HCT116 (cell line): ENCODE results near the gene TBC1D8. TPM values are rescaled to one million over a fixed set of nuclear protein-coding genes. Genes with fewer than 3 reads are reported as not detected.

Experiments
- ATAC-seq: fragments of 200-7000 bp; cut with Tn5 transposase; 2 replicates; pipeline ENCODE4 v1.9.1; 2020; ENCODE audit warnings: mild to moderate bottlenecking, moderate library complexity
- BruUV-seq: library from RNA; stranded (reverse); fragments of 400-500 nt; replicated peaks from 2 replicates; lab custom pipeline; 2021; lab: Mats Ljungman, UMichigan
- CTCF ChIA-PET: fragments of 300-600 bp; sonication (Branson Sonifier 250); formaldehyde crosslinking; loops from one replicate; lab custom pipeline; 2021; ENCODE audit warnings: antibody characterized with exemption; lab: Charles Lee
- POLR2A ChIA-PET: fragments of 300-600, 350-600 bp; sonication (Branson Sonifier 250); formaldehyde crosslinking; loops from one replicate; lab custom pipeline; 2021; ENCODE audit warnings: antibody characterized with exemption; lab: Charles Lee
- RAD21 ChIA-PET, 2 experiments: fragments of 300-600 bp; sonication (Branson Sonifier 250); formaldehyde crosslinking; loops; one replicate each; lab custom pipeline; 2023; ENCODE audit warnings: low total read pairs in 2 of 2; ENCODE audit not compliant: uncharacterized antibody in 2 of 2, unreplicated experiment in 2 of 2, low non-redundant PET in 1 of 2; lab: Charles Lee
- DNase-seq: peaks from one replicate; pipeline ENCODE4 v3.0.0-alpha.2; 2010; ENCODE audit warnings: low read depth, low spot score
- H2AFZ ChIP-seq: fragments of 200-600 bp; shearing (Covaris generic), sonication (generic); 2 replicates; pipeline ENCODE4 v1.6.1; 2017; ENCODE audit warnings: low read depth, mixed run types, mixed read lengths, antibody characterized with exemption, low read length; ENCODE audit not compliant: poor library complexity, severe bottlenecking
- H3K27ac ChIP-seq: 2 replicates; pipeline ENCODE4 v1.5.1; 2012; ENCODE audit warnings: low read depth, low read length
- H3K27me3 ChIP-seq: fragments of 200-600 bp; sonication (generic); 2 replicates; pipeline ENCODE4 v1.6.1; 2016; ENCODE audit warnings: mixed run types, low read length, mixed read lengths; ENCODE audit not compliant: insufficient read depth
- H3K36me3 ChIP-seq, 2 experiments: fragments of 200-500 bp in 1 of 2; fragments of 200-600 bp in 1 of 2; sonication (Bioruptor generic) in 1 of 2; sonication (generic) in 1 of 2; 2 replicates each; pipeline versions ENCODE4 v1.5.1 to v1.6.1; 2014 to 2016; ENCODE audit warnings: low read length in 2 of 2, inconsistent platforms in 1 of 2, mixed read lengths in 1 of 2, mixed run types in 1 of 2; ENCODE audit not compliant: insufficient read depth in 2 of 2, control insufficient read depth in 1 of 2
- H3K4me1 ChIP-seq, 2 experiments: fragments of 200-600 bp in 1 of 2; sonication (generic) in 1 of 2; 2 replicates each; pipeline versions ENCODE4 v1.5.1 to v1.6.1; 2012 to 2017; ENCODE audit warnings: low read length in 2 of 2, inconsistent platforms in 1 of 2, mild to moderate bottlenecking in 1 of 2, mixed read lengths in 1 of 2, mixed run types in 1 of 2, moderate library complexity in 1 of 2; ENCODE audit not compliant: insufficient read depth in 2 of 2, control insufficient read depth in 1 of 2
- H3K4me2 ChIP-seq: fragments of 200-600 bp; sonication (generic); 2 replicates; pipeline ENCODE4 v1.6.1; 2017; ENCODE audit warnings: mixed run types, low read length, mixed read lengths
- H3K4me3 ChIP-seq, 2 experiments: fragments of 200-600 bp in 1 of 2; sonication (generic) in 1 of 2; replicated peaks in 1 of 2; 2 replicates each; pipeline ENCODE4 v1.5.1; 2011 to 2016; ENCODE audit warnings: low read length in 2 of 2, control low read depth in 1 of 2, low read depth in 1 of 2, mild to moderate bottlenecking in 1 of 2, mixed read lengths in 1 of 2, mixed run types in 1 of 2
- H3K79me2 ChIP-seq: fragments of 200-600 bp; sonication (generic); 2 replicates; pipeline ENCODE4 v1.6.1; 2017; ENCODE audit warnings: mild to moderate bottlenecking, mixed run types, low read length, moderate library complexity, mixed read lengths; ENCODE audit not compliant: insufficient read depth
- H3K9ac ChIP-seq: fragments of 200-600 bp; sonication (generic); 2 replicates; pipeline ENCODE4 v1.6.1; 2016; ENCODE audit warnings: low read length, mixed read lengths
- H3K9me2 ChIP-seq: fragments of 200-600 bp; sonication (generic), shearing (Covaris generic); 2 replicates; pipeline ENCODE4 v1.6.1; 2017; ENCODE audit warnings: mixed run types, mild to moderate bottlenecking, moderate library complexity; ENCODE audit not compliant: insufficient read depth
- H3K9me3 ChIP-seq, 2 experiments: fragments of 200-500 bp in 1 of 2; fragments of 200-600 bp in 1 of 2; sonication (Bioruptor generic) in 1 of 2; sonication (generic) in 1 of 2; 2 replicates each; pipeline ENCODE4 v1.6.1; 2014 to 2017; ENCODE audit warnings: low read length in 2 of 2, mixed read lengths in 2 of 2, inconsistent platforms in 1 of 2, low read depth in 1 of 2, mild to moderate bottlenecking in 1 of 2, mixed run types in 1 of 2, moderate library complexity in 1 of 2; ENCODE audit not compliant: control insufficient read depth in 1 of 2, insufficient read depth in 1 of 2
- H4K20me1 ChIP-seq: fragments of 200-600 bp; sonication (generic), shearing (Covaris generic); 2 replicates; pipeline ENCODE4 v1.6.1; 2017; ENCODE audit warnings: mixed run types, mild to moderate bottlenecking, moderate library complexity; ENCODE audit not compliant: insufficient read depth
- CEBPB ChIP-seq: IDR thresholded peaks from 2 replicates; pipeline ENCODE4 v1.6.1; 2012; ENCODE audit warnings: low read depth
- FOSL1 ChIP-seq: IDR thresholded peaks from 2 replicates; pipeline ENCODE4 v1.6.1; 2012; ENCODE audit warnings: low read depth
- JUND ChIP-seq: IDR thresholded peaks from 2 replicates; pipeline ENCODE4 v1.6.1; 2012
- SP1 ChIP-seq: IDR thresholded peaks from 2 replicates; pipeline ENCODE4 v1.6.1; 2012; ENCODE audit warnings: low read depth
- SRF ChIP-seq: IDR thresholded peaks from 2 replicates; pipeline ENCODE4 v1.6.1; 2012; ENCODE audit warnings: low read depth
- YY1 ChIP-seq: IDR thresholded peaks from 2 replicates; pipeline ENCODE4 v1.6.1; 2011; ENCODE audit warnings: low read length, low read depth, moderate library complexity, mild to moderate bottlenecking; ENCODE audit not compliant: insufficient replicate concordance; ENCODE audit errors: extremely low read depth
- intact Hi-C: fragments of 100-400 bp; cut with micrococcal nuclease; formaldehyde crosslinking; loops from 2 replicates; pipeline ENCODE4 v1.10.0; 2022
- total RNA-seq: library from RNA; stranded (reverse); gene quantifications from one replicate; pipeline ENCODE4 v1.2.1, GENCODE V29; 2021; ENCODE audit not compliant: unreplicated experiment

Gene TBC1D8
- total RNA-seq, 1 experiment from 2014 or later, result 44.0 TPM

DNA sequence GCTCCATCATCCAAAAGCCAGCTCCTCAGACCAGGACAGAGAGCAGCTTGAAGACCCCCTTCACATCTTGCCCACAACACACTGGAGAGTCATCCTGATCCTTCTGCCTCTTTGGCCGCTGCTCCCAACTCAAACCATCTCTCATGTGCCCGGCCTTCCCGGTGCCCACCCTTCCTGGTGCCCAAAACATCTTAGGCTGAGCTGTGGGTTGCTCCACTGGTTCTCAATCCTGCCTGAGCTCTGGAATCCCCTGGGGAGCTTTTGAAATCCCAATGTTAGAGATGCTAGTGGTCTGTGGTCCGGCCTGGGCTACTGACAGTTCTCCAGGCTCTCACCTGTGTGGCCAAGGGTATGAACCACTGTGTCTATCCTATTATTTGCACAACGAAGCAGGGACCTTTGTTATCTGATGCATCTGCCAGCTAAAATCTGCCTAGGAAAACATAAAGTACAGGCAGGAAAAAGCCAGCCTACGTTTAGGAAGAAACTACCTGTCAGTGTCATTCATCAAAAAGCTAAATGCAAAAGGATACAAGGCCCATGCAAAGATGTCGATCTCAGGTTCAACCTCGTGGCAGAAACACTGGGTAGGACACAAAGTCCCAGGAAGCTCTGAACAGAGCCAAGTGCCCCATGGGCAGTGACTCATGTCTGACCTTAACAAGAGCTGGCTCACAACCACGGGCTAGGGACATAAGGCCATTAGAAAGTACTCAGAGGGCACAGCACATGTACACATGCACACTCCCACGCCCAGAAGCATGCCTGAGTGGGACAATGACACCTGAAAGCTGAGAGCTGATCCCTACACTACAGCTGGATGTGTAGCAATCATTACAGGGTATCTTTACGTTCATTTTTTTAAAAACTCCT, 30.8 kb downstream of the TBC1D8 start (continued):
- TF ChIP-seq FOSL1 (peak; percentile 90), YY1 (no peak), CEBPB (peak; percentile 76)

DNA sequence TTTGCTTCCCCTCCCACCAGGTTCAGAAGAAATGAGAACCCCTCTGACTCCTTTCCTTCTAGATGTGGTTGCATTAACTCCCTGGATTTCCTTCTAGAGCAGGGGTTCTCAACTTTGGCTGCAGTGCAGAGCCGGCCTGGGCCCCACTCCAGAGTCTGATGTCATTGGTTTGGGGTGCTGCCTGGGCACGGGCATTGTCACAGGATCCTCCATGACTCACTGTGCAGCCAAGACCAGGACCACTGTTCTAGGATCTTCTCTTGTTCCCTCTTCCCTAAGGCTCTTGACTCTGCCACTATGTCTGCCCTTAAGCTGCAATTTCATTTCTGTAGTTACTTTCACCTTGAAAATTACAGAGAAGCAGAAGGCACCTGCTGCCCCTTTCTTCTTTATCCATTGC, 31.8 kb downstream of the TBC1D8 start:
- H3K79me2 ChIP-seq, result peaks cover 80% of the 10 kb centered on the region
- no peaks in the 10 kb centered on the region for H4K20me1 ChIP-seq
- ChIA-PET POLR2A (no interaction called here), CTCF (no interaction called here), RAD21 (no interaction called here)
- H3K27ac ChIP-seq, result peak overlapping the region; percentile 51; the same call in 1 of the 2 replicates
- peak; percentile 34 for ATAC-seq
- no peaks in the 10 kb centered on the region for H3K27me3 ChIP-seq
- peak; percentile 41; the same call in 1 of the 2 replicates for TF ChIP-seq JUND
- TF ChIP-seq SRF, result no peak
- TF ChIP-seq FOSL1, result peak; percentile 33; the same call in 1 of the 2 replicates
- TF ChIP-seq SP1, result peak; percentile 38; the same call in 1 of the 2 replicates
- no peak for DNase-seq
- no peaks in the 10 kb centered on the region for H3K36me3 ChIP-seq
- H3K9me3 ChIP-seq, result no peaks in the 10 kb centered on the region
- no TSS peak for BruUV-seq
- H2AFZ ChIP-seq, result no peak overlapping the region
- intact Hi-C loops, result no loop called here
- H3K4me3 ChIP-seq, result no peak overlapping the region
- no peaks in the 10 kb centered on the region for H3K9me2 ChIP-seq
- H3K4me2 ChIP-seq, result peak overlapping the region; percentile 68
- peak overlapping the region; percentile 45 for H3K9ac ChIP-seq
- H3K4me1 ChIP-seq, result peaks cover 69 to 78% of the 10 kb centered on the region in 2 experiments
